ENCODE results near the gene GCDH.

The GCDH gene

GRCh38 chr19:12856653-12857052 lies 34.3 kb upstream of the GCDH start:
- H3K4me3 ChIP-seq (ENCODE audit: low read depth, low read length), result no peak overlapping the region
- DNase-seq (ENCODE audit: low read depth, low spot score), result no peak
- in situ Hi-C loops (cut with HindIII; ENCODE audit: low sequenced_read_pairs), result no loop called here
- TF ChIP-seq, protein P1, sequence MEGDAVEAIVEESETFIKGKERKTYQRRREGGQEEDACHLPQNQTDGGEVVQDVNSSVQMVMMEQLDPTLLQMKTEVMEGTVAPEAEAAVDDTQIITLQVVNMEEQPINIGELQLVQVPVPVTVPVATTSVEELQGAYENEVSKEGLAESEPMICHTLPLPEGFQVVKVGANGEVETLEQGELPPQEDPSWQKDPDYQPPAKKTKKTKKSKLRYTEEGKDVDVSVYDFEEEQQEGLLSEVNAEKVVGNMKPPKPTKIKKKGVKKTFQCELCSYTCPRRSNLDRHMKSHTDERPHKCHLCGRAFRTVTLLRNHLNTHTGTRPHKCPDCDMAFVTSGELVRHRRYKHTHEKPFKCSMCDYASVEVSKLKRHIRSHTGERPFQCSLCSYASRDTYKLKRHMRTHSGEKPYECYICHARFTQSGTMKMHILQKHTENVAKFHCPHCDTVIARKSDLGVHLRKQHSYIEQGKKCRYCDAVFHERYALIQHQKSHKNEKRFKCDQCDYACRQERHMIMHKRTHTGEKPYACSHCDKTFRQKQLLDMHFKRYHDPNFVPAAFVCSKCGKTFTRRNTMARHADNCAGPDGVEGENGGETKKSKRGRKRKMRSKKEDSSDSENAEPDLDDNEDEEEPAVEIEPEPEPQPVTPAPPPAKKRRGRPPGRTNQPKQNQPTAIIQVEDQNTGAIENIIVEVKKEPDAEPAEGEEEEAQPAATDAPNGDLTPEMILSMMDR (IDR thresholded peaks at IDR 0.05; ENCODE audit: low read depth, low read length), result no peak

DNA sequence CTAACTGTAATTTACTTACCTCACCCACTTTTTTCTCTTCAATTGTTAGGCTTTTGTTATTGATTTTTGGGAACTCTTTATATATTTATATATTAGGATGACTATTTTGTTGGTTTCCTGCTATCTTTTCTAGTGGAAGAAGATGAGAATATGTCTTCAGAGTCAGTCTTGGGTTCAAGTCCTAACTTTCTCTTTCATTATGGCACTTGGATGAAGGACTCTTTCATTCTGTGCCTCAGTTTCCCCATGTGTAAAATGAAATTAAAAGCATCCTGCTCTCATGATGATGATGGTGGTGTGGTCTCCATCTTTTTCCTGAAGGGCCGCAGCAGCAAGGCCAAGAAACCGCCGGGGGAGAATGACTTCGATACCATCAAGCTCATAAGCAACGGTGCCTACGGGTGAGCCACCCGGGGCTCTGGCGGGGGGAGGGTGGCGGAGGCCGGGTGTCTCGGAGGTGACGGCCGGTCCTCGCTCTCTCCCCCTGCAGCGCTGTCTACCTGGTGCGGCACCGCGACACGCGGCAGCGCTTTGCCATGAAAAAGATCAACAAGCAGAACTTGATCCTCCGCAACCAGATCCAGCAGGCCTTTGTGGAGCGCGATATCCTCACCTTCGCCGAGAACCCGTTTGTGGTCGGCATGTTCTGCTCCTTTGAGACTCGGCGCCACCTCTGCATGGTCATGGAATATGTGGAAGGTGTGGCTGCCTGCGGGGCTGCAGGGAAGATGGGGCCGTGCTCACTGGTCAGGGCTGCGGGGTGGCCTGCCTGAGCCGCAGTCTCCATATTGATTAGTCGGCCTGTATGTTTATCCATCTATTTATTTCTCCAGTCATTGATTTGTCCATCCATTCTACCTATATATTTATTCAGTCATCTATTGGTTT lies 32.7 kb upstream of the GCDH start:
- in situ Hi-C loops (cut with HindIII; ENCODE audit: low sequenced_read_pairs), result no loop called here
- TF ChIP-seq, protein P1 (IDR thresholded peaks at IDR 0.05; ENCODE audit: low read depth, low read length), result no peak
- no peak for DNase-seq (ENCODE audit: low read depth, low spot score)
- H3K4me3 ChIP-seq (ENCODE audit: low read depth, low read length), result no peak overlapping the region

DNA sequence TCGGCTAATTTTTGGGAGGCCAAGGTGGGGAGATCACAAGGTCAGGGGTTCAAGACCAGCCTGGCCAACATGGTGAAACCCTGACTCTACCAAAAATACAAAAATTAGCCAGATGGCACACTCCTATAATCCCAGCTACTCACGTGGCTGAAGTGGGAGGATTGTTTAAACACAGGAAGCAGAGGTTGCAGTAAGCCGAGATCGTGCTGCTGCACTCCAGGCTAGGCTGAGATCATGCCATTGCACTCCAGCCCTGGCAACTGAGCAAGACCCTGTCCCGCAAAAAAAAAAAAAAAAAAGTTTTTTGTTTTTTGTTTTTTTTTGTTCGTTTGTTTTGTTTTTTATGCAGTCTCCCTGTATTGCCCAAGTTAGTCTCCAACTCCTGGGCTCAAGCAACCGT lies 31.4 kb upstream of the GCDH start:
- DNase-seq (ENCODE audit: low read depth, low spot score), result no peak
- TF ChIP-seq, protein P1 (IDR thresholded peaks at IDR 0.05; ENCODE audit: low read depth, low read length), result no peak
- in situ Hi-C loops (cut with HindIII; ENCODE audit: low sequenced_read_pairs), result no loop called here
- H3K4me3 ChIP-seq (ENCODE audit: low read depth, low read length), result no peak overlapping the region

GRCh38 chr19:12864143-12864542 lies 26.8 kb upstream of the GCDH start:
- in situ Hi-C loops (cut with HindIII; ENCODE audit: low sequenced_read_pairs), result no loop called here
- no peak for DNase-seq (ENCODE audit: low read depth, low spot score)
- H3K4me3 ChIP-seq (ENCODE audit: low read depth, low read length), result no peak overlapping the region
- TF ChIP-seq, protein P1 (IDR thresholded peaks at IDR 0.05; ENCODE audit: low read depth, low read length), result no peak

- DNase-seq (ENCODE audit: low read depth, low spot score), result no peak
- in situ Hi-C loops (cut with HindIII; ENCODE audit: low sequenced_read_pairs), result no loop called here
- H3K4me3 ChIP-seq (ENCODE audit: low read depth, low read length), result no peak overlapping the region
- TF ChIP-seq, protein P1 (IDR thresholded peaks at IDR 0.05; ENCODE audit: low read depth, low read length), result no peak
Observed at GRCh38 chr19:12864721-12865715, 25.9 kb upstream of the GCDH start.

DNA sequence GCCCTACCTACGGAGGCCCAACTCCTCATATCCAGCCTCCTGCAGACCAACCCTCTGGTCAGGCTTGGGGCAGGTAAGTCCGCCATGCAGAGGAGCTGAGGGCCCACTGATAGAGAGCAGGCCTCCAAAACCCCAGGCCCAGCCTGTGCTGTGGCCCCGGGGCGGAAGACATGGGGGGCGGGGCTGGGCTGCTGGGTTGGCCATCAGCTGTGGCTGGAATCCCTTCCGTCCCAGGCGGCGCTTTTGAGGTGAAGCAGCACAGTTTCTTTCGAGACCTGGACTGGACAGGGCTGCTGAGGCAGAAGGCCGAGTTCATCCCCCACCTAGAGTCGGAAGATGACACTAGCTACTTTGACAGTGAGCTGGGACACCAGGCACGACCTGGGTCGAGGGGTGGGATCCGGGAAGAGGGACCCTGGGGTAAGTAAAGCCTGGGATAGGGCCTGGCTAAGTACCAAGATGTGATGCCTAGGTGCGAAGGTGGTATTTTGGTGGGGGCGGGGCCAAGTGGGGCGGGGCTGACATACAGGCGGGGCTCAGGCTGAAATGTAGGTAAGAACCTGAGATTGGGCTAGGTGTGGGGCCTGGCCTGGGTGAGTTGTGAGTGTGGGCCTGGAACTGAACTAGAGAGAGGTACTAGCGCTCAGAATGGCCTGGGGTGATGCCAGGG lies 25.1 kb upstream of the GCDH start:
- in situ Hi-C loops (cut with HindIII; ENCODE audit: low sequenced_read_pairs), result no loop called here
- H3K4me3 ChIP-seq (ENCODE audit: low read depth, low read length), result no peak overlapping the region
- DNase-seq (ENCODE audit: low read depth, low spot score), result no peak
- TF ChIP-seq, protein P1 (IDR thresholded peaks at IDR 0.05; ENCODE audit: low read depth, low read length), result no peak
